Measurements from ENCODE around the gene CNTN4.

The CNTN4 gene

DNA sequence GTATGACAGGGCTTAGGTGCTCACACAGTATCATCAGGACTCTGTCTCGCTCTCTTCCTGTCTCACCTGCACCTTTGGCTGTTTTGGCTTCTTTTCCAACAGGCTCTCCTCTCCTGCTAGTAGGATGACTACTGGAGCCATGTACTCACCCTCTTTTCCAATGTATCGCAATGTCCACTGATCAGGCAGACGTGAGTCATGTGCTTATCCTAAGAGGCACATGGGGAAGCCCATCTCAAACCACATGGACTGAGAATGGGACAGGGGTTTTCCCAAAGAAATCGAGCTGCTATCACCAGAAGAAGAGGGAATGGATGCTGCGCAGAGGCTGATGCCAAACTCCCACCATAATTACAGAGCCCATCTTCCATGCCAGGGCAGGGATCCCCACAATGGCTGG lies 830.9 kb downstream of the CNTN4 start:
- DNase-seq (ENCODE audit: low read depth): no peak
- TF ChIP-seq CTCF (conservative IDR thresholded peaks at IDR 0.05; ENCODE audit: control insufficient read depth, insufficient read depth, low read depth, low read length): no peak
- H3K4me3 ChIP-seq (ENCODE audit: control insufficient read depth, low read depth, low read length): no peak overlapping the region

GRCh38 chr3:2931265-2931664 lies 832.6 kb downstream of the CNTN4 start:
- TF ChIP-seq CTCF (conservative IDR thresholded peaks at IDR 0.05; ENCODE audit: control insufficient read depth, insufficient read depth, low read depth, low read length): no peak
- DNase-seq (ENCODE audit: low read depth): no peak
- no peak overlapping the region for H3K4me3 ChIP-seq (ENCODE audit: control insufficient read depth, low read depth, low read length)

GRCh38 chr3:2934541-2934940 lies 835.9 kb downstream of the CNTN4 start:
- H3K4me3 ChIP-seq (ENCODE audit: control insufficient read depth, low read depth, low read length): no peak overlapping the region
- no peak for DNase-seq (ENCODE audit: low read depth)
- TF ChIP-seq CTCF (conservative IDR thresholded peaks at IDR 0.05; ENCODE audit: control insufficient read depth, insufficient read depth, low read depth, low read length): no peak

DNA sequence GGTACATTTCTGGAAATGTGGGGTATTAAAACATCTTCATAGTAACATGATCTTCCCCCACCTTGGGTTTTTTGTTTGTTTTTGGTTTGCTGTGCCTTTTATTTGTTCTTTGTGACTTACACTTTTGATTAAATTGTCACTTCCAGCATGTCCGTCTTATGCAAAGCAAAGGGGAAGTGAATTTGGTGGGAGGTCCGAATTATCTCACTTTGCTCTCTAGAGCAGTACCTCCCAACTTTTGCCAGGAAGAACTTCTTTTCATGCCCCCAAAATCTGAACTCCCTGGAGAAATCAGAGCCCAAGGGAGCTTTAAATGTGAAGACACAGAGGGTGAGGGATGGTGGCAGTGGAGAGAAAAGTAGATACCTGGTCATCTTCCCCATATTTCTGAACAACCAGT lies 838.4 kb downstream of the CNTN4 start:
- no peak for TF ChIP-seq CTCF (conservative IDR thresholded peaks at IDR 0.05; ENCODE audit: control insufficient read depth, insufficient read depth, low read depth, low read length)
- DNase-seq (ENCODE audit: low read depth): no peak
- no peak overlapping the region for H3K4me3 ChIP-seq (ENCODE audit: control insufficient read depth, low read depth, low read length)

DNA sequence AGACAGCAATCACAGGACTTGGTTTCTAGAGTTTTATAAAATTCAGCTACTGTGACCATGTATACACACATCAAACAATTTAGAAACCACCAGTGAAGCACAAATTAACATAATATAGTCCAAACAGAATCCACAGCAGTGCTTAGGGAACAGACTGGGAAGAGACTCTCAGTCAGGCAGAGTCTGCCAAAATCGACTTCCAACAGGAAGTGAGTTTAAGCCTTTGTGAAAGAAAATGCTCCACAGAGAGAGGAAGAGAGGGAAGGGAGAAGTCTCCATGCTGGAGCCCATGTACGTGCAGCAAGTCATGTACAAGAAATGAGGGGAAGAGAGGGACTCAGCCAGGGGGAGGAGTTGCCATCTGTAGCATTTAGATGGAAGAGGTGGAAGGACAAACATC lies 838.9 kb downstream of the CNTN4 start:
- H3K4me3 ChIP-seq (ENCODE audit: control insufficient read depth, low read depth, low read length): no peak overlapping the region
- TF ChIP-seq CTCF (conservative IDR thresholded peaks at IDR 0.05; ENCODE audit: control insufficient read depth, insufficient read depth, low read depth, low read length): no peak
- DNase-seq (ENCODE audit: low read depth): no peak

DNA sequence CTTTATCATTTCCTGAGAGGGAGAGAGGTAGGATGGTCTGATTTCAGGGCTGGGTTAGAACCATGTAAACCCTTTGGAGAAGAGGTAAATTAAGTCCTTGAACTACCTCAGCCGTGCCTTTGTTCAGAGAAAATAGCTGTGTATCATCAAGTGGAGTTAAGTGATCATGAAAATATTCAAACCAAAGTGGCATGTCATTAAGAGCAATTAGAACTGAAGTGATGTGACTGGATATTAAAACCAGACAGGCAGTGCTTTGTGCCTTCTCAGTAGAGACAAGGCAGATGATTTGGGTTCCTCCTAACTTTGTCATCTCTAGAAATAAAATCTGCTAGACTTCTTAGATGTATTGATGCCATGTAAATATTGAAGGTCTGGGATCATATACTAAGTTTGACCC lies 840.0 kb downstream of the CNTN4 start:
- no peak for TF ChIP-seq CTCF (conservative IDR thresholded peaks at IDR 0.05; ENCODE audit: control insufficient read depth, insufficient read depth, low read depth, low read length)
- DNase-seq (ENCODE audit: low read depth): no peak
- no peak overlapping the region for H3K4me3 ChIP-seq (ENCODE audit: control insufficient read depth, low read depth, low read length)

DNA sequence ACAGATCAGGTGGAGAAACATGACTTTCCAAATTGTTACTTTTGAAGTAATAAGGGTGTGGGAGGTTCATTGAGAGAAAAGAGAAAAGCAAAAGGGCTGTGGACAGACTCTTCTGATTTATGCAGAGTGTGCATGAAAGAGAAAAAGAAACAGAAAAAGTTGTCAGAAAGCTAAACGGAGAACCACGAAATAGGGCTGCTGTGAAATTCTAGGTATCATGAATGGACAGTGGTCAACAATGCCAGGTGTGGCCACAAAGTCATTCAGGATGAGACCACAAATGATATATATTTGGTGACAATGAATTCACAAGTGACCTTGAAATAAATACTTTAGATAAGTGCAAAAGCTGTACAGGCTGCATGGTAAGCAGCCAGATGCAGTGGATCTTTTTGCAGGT lies 841.4 kb downstream of the CNTN4 start:
- no peak for TF ChIP-seq CTCF (conservative IDR thresholded peaks at IDR 0.05; ENCODE audit: control insufficient read depth, insufficient read depth, low read depth, low read length)
- no peak overlapping the region for H3K4me3 ChIP-seq (ENCODE audit: control insufficient read depth, low read depth, low read length)
- DNase-seq (ENCODE audit: low read depth): no peak
